GM18519 (cell line): Measurements from ENCODE around the gene TXLNG.

Experiments used
- ATAC-seq: cut with Tn5 transposase; IDR thresholded peaks from one replicate; pipeline ENCODE4 v1.9.1; 2021; ENCODE audit warnings: mild to moderate bottlenecking, moderate library complexity; ENCODE audit not compliant: unreplicated experiment, low FRiP score

Gene TXLNG

DNA sequence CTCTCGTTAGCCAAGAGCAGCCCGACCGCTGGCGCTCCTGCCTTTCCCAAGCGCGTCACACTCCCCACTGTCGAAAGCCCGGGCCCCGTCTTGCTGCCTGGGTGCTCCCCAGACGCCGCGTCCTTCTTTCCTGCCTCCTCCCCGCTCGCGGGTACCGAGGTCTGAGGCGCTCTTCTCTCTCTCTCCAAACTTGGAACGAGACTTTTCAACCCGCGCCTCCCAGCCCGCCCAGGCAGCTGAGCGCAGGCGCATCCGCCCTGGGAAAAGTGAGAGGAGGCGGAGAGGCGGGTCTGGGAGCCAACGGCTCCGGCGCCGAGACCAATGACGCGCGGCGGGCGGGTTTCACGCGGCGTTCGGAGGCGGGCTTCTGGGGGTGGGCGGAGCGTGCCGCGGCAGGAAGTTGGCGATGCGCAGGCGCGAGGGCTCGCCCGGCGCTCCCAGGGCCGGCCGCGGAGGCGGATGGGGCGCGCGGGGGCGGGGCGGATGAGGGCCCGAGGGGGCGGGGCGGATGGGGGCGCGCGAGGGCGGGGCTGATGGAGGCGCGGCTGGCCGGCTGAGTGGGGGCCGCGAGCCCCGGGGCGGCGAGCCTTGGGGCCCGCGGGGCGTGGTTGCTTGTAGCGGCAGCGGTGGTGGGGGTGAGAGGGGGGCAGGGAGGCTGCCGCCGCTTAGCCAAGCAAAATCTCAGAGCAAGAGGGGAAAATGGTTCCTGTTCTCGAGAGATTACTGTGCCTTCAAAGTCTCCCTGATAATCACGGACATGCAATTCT is 84.0 kb downstream of the TXLNG start, which contains the start of gene RBBP7:
RBBP7 (minus strand) TSS at position 268 of the 767 bp plus-strand sequence. CDS start 309 bp downstream, outside the sequence.
- ATAC-seq = peak; percentile 71

DNA sequence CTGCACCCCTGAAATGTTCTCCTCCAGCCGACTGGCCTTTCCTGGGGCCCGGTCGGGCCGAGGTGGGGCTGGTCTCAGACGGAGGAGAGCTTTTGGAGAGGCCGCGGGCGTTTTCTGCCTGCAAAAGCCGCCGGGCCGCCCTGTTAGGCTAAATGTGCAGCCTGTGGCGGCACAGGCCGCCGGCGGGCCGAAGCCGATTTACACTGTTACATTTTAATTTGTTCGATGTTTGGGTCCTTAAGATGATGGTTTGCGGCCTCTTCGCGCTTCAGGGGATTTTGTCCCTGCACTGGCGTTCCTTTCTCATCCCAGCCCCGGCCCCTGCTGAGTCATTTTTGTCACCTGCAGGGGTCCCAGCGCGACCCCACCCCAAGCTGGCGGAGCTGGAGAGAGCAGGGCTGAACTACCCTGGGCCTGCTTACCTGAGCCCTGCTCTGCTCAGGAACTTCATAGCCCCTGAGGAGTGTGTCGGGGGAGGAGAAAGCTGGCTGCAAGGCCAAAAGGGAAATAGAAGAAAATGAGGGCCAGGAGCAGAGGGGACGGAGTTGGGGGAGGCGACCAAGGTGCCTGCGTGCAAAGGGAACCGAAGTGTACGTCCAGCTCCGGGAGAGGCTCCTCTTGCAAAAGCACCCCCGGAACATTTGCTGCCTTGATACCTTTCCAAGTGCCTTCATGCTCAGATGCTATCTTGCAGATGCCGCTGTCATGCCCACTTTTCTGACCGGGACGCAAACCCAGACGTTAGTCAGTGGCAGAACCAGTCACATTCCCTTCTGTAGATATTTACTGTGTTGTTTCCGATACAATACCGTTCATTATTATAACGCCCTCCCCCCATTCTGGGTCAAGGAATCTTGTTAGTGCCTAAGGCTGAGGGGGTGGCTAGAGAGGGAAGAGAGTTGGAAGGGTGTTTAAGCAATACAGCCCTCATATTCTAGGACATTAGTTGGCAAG is 84.9 kb downstream of the TXLNG start:
- ATAC-seq = no peak

DNA sequence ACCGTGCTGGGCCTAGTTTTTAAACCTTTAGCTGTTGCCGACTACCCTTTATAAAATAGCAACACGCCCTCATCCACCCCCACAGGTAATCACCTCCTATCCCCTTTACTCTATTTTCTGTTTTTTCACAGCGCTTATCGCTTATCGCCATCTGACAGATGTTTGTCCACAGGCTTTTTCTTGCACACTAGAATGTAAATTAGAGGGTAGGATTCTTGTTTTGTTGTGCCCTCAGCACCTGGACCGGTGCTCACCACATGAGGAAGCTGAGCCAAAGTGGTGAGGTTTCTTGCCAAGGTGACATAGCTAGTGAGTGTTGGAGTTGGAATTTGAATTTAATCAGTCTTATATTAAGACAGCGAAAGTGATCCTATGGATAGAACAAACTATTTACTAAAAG is 86.8 kb downstream of the TXLNG start:
- no peak for ATAC-seq

DNA sequence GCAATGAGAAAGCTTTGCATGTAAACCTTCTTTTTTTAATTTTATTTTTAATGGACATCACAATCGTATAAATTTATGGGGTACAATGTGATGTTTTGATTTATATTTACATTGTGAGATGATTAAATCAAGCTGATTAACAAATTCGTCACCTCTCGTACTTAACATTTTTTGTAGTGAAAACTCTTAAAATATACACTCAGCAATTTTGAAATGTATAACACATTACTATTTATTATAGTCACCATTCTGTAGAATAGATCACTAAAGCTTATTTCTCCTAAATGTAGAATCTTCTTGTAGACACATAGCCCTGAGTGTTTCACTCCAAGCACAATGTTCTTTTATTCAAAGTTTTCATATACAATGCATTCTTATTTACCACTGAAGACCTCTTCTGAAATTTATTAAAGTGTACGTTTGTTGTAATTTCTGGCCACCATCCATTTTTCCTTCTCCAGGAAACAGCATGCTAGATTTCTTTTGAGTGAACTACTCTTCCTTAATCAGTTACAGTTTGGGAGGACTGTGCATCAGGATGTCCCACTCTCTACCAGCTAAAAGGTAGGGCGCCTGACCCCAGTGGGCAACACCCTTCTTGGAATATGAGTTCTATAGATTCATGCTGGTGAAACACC is 88.3 kb downstream of the TXLNG start:
- ATAC-seq = no peak

DNA sequence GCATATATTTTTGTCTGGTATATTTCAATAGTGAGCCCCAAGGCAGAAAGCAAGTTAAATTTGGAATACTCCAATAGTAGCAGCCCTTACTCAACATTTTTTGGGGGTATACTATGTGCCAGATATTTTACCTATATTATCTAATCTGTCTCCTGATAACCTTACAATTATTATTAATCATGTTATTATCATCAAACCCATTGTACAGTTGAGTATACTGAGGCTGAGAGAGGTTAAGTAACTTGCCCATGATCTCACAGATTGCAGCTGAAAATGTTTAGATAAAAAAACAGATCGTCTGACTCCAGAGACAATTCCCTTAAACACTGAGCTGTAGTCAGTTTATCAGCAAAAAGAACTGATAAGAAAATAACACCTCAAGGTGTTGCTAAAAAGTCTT is 90.4 kb downstream of the TXLNG start:
- ATAC-seq = no peak

DNA sequence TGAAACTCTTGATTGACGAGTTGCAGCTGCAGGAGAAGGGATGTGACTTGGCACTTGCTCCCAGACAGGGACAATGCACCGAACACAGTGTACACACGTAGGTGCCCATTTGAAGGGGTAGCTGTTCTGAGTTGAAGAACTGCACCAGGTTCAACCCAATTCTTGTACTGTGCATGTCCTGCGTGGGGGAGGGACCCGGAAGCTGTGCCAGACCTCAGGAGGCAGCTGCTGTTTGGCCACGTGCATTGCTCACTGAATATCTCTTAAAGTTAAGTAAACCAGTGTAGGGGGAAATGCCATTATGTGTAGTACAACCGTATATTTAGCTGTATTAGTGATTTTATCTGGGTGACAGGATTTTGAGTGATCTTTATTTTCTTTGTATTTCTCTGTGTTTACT is 95.9 kb downstream of the TXLNG start:
- no peak for ATAC-seq

DNA sequence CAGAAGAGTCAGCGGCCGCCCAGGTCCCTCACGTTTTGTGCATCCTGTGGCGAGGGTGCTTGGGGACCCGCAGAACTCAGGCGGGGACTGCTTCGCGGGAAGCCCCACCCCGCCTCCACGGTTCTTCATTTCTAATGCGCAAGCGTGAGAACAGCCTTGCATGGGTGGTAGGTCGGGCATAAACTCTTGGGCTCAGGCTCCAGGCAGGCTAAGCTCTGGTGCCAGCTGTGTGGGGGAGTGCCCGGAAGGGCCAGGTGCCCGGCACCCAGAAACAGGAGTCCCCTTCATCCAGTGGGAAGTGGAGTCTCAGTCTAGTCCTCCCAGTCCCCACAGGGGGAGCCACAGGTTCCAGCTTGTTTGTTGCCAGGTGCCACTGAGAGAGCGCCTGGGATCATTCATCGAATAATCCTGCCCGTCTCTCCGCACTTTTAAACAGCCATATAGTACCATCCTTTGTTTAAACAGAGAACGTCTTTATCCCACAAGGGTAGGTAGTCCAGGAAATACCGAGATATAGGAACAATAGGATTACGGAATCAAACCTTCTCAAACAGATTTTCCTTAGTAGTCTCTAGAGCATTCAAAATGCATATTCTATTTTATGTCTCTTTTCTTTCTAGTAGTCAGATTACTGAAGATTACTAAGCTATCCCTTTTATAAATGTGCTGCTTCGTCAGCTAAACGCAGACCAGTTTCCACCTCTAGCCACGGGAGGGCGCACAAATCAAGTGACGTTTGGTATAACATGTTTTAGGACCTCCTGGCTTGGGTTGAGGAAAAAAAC is 96.6 kb downstream of the TXLNG start:
- peak; percentile 45 for ATAC-seq

DNA sequence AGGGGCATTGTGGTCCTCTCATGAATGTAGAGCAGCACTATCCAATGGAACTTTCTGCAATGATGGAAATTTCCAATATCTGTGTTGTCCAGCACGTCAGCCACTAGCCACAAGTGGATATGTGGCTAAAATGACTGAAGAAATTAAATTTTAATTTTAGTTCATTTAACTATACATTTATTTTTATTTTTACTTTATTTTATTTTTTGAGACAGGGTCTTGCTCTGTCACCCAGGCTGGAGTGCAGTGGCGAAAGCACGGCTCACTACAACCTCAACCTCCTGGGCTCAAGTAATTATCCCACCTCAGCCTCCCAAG is 97.2 kb downstream of the TXLNG start:
- ATAC-seq = no peak

DNA sequence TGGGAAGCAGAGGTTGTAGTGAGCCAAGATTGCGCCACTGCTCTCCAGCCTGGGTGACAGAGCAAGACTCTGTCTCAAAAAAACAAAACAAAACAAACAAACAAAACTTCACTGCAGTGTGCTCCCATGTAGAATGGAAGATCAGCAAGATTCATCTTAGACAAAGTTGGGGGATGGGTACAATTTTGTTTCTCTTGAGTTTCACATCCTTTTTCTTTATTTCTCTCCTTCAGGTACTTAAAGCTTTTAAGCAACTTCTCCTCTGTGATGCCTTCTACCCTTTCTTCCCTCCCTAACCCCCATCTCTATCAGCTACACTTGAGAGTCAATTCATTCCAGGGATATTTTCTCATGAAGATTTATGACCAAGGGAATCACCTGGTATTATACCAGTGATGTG is 99.4 kb downstream of the TXLNG start:
- no peak for ATAC-seq

DNA sequence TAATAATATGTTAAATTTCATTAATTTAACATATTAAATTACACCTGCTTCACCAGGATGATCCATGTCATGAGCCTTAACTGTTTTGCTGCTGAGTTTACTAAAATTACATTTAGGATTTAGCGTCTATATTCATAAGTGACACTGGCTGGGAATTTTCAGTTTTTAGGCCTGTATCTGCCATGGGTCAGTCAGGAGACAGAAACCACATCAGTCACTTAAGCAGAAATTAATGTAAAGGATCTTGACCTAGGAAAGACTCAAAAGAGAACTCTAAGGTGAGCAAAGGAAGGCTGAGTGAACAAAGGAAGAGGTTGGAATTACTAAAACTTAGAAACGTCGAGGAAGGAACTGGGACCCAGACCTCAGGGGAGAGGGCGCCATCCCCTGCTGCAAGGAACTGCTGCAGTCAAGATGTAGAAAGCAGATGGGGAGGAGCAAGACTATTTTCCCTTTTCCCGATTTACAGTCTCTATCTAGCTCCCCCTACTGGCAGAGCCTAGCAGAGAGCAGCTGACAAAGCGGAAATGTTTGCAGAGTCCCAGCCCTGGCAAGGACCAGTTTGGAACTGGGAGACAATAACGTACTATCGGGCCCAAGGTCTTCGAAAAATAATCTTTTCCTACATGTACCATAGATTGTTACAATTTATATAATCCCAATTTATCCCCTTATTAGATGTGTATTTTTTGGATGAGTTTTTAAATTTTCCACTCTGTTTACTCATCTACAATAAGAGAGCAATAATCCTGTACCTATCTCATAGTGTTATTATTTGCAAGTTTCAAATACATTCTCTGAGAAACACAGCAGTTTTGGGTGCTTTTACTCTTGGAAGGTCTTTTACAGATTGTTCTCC is 106.5 kb downstream of the TXLNG start:
- no peak for ATAC-seq
